Inflammatory macrophage (primary cell): ENCODE results near the gene STAMBPL1.
"Not testable (repeated sequence)": the region's sequence is repeated elsewhere in the genome, so short reads cannot be mapped to it uniquely, and the experiment has no call there.

Experiments
- DNase-seq, 2 donors: peaks; one replicate each; pipeline ENCODE4 v3.0.0-alpha.2; 2020 to 2022

The STAMBPL1 gene

DNA sequence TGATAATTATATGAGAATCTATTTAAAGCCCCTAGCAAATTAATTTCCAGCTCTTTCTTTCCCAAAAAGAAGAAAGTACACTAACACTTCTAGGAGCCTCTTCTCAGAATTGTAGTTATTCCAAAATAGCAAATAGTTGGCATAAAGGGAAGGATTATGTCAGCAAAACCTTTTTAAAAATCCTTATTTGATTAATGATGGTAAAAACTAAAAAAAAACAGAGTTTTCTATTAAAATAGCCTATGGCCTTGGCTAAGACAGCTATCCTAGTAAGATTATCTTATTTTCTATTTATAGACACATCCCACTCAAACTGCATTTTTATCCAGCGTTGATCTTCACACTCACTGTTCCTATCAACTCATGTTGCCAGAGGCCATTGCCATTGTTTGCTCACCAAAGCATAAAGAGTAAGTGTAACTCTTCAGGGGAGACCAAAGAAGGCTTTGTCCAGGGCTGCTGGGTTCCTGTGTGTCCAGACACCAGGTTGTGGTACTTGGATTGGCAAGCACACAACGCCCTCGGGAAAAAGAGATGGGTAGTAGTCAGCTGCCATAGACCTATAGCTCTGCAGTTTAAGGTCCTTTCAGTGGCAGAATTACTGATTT, 41.0 kb downstream of the STAMBPL1 start:
- no peak for DNase-seq

DNA sequence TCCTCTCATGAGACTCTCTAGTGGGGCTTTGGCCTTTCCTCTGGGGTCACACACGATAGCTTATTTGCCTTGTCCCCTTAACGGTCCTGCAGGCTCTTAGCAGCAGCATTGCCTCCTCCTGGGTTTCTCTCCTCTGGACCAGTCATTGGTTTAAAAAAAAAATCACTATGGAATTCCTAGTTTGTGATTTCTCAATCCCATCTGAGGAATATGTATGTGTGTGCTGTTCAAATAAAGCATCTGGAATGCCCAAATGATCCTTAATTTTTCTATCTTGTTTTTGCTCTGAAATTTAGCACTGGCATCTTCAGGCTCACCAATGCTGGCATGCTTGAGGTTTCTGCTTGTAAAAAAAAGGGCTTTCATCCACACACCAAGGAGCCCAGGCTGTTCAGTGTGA, 42.0 kb downstream of the STAMBPL1 start:
- DNase-seq: no peak

DNA sequence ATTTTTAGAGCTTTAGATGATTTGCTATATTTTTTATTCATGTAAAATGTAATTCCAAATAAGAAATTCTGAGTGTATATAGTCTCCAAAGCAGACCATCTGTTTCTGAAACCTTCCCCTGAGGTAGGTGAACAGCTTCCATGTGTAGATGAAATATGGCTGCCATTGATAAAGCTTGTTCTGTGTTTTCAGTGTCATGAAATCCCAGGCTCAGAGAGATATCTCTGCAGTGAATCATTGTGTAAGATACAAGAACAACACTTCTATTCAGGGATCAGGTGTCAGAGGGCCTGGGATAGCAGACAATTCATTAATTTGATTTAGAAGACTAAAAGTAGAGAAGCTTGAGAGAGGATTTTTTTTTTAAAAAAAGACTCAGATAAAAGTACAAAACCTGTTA, 43.5 kb downstream of the STAMBPL1 start:
- DNase-seq: no peak

DNA sequence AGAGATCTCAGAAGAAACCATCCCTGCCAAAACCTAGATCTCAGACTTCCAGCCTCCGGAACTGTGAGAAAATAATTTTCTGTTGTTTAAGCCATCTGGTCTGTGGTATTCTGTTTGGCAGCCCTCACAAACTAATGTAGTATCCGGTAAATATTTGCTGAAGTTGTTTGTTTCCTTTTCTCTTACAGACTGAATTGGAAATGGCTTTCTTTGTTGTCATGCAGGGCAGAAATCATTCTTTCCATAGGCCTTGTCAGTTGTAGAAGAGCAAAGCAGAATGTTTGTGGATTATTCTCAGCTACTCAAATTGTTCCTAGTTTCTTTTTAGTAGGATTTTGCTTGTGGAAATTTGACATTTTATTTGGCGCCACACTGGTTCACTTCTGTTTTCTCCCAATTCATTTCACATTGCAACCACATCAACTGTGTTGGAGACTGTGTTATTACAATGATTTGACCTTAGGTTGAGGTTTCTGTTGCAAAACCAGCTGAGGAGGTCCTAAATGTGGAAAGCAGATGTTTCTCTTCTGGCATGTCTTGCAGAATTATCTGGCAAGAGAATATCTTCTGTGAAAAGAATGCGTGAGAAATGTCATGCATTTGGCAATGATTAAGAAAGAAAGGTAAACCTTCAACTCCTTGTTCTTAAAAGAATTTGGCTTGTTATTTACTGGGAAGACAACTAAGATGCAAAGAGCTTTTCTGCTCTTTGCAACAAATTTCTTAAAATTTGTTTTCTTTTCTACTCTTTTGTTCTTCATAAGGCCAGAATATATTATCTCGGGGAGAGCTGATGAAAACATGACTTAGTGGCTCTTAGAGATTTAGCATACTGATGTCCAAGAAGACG, 46.7 kb downstream of the STAMBPL1 start:
- peak; percentile 49 to 79 for DNase-seq

DNA sequence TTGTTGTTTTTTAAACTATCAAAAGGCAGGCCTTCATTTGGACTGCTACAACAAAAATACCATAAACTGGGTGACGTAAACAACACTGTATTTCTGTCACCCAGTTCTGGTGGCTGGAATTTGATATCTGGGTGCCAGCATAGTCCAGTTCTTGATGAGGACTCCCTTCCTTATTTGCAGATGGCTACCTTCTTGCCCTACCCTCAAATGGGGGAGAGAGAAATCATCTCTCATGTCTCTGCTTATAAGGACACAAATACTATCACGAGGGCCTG, 47.3 kb downstream of the STAMBPL1 start:
- DNase-seq: no peak

DNA sequence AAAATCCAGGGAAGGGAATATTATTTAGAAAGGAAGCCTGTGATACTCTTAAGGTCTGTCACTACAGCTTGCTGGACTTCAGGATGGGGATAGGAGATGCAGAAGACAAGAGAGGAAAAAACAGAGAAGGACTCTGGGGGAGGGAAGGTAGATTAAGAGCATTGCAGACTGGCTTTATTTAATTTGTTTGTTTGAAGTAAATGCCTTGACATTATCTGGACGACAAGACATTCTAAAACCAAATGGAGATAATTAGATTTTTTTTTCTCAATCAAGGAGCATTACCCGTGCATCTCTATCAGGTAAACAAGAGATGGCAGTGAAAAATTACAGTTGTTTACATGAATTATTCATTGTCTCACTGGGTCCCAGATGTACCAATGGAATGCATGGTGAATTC, 48.2 kb downstream of the STAMBPL1 start:
- no peak for DNase-seq

DNA sequence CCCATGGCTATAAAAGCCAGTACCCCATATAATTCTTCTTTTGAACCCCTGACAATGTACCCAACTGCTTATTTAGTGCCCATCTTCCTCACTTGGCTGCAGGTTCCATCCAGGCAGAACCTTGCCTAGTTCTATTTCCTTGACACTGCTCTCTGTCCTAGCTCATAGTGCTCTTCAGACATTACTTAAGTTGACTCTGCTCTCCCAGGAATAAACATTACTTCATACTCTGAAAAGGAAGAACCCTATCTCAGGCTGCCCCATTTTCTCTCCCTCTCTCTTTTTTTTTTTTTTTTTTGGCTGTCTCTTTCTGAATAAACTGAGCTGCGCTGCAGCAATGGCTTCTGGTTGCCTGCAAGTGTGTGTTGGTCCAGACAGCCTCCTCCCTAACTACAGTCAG, 51.5 kb downstream of the STAMBPL1 start:
- DNase-seq: no peak

DNA sequence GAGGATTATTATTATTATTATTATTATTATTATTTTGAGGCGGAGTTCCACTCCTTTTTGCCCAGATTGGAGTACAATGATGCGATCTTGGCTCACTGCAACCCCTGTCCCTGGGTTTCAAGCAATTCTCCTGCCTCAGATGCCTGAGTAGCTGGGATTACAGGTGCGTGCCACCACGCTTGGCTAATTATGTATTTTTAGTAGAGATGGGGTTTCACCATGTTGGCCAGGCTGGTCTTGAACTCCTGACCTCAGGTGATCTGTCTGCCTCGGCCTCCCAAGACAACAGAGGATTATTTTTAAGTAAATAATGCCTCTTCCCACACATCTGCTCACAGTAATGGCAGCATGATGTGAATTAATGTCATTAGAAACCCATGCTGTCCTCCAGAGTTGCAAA, 52.0 kb downstream of the STAMBPL1 start:
- not testable (repeated sequence) for DNase-seq

DNA sequence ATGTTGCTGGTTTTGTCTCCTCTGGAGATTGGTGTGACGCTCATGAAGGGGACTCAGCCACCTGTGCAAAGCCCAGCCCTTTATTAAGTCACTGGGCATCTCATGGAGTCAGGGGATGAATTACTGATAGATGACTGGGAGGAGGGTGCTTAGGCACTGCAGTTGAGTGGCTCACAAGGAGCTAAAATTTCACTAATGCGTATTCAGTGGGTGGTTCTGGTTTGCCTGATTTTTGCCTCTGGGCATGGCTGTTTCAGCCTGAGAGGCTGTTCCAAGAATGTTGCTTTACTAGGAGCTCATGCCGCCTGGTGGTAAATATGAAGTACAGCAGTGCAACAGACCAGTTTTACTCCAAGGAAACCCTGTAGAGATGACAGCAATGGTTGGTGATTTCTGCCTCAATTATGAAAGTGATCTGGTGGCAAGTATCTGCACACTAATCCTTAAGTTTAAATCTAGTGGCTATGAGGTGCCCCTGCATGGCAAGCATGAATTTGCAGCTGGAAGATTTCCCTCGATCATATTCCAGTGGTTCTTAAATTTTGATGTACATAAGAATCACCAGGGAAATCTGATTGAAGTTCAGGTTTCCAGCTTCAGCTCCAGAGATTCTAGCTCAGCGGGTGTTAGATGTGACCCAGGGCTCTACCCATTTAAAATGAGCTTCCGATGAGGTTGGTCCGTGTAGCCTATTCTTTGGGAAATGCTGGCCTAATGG, 52.7 kb downstream of the STAMBPL1 start:
- peak; percentile 72 to 76 for DNase-seq

DNA sequence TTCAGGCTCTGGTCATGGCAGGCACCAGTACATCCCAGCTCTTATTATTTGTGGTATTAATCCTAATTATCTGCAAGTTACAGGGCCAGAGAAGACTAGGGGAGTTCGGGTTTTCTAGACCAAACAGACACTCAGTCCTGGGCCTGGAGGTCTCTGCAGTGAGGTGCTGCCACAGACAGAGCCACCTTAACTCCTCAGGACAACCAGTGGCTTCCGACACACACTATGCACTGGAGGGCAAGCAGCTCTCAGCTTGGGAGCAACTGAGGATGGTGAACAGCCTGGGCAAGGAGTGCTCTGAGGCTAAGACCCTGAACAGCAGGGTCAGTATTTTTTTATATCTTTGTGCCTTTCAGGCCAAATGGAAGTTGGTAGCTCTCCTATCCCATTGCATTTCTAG, 53.5 kb downstream of the STAMBPL1 start:
- no peak for DNase-seq

DNA sequence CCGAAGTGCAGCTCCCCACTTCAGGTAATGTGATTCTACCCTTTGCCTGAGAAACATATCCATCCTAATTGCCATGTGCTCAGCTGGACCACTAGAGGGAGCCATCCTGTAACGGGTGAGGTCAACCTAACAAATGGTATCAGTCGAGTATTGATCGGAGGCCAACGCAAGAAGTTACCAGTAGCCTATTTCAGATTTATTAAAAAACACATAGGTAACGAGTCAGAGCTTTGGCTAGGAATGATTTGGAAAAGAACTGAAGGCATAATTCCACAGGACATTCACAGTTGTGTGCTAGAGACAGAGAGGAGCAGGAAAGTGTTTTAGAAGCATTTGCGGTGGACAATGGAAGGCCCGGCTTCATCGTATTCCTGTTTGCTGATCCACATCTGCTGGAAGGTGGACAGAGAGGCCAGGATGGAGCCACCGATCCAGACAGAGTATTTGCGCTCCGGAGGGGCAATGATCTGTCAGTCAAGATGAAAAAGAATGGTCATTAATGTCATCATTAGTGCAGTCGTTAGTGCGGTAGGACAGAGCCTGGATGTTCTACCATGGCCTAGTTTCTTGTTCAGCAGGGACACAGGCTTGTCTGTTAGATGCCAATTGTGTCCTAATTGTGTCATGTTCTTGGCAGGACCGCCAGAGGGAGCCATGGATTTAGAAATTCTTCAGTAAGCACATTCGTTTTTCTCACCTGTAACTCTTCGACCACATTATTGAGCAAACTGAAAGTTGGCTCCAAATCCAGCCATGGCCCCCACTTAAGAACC, 55.0 kb downstream of the STAMBPL1 start:
- DNase-seq: peak; percentile 65 to 70

DNA sequence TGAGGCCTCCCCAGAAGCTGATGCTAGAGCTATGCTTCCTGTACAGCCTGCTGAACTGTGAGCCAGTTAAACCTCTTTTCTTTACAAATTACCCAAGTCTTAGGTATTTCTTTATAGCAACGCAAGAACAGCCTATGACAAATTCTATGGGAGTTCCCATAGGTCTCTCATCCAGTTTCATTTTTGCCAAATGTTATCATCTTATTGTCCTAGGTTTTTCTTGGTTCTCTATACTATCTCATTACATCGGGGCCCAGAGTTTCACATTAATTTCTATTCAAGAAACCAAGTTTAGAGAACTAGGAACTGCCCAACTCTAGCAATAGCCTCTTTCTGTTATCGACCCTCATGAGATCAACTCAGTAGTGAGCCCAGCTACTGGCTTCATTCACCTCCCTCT, 56.6 kb downstream of the STAMBPL1 start:
- DNase-seq: no peak

DNA sequence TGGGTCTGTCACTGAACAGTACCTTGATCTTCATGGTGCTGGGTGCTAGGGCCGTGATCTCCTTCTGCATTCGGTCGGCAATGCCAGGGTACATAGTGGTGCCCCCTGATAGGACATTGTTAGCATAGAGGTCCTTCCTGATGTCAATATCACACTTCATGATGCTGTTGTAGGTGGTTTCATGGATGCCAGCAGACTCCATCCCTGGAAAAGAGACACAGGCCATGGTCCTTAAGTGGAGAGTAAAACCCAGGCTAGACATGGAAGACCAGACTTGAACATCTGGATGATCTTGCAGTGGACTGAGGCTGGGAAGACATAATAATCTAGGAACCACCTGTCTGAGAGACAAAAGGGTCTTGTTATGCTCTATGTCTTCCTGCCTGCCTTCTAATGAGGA, 58.0 kb downstream of the STAMBPL1 start:
- DNase-seq: no peak

DNA sequence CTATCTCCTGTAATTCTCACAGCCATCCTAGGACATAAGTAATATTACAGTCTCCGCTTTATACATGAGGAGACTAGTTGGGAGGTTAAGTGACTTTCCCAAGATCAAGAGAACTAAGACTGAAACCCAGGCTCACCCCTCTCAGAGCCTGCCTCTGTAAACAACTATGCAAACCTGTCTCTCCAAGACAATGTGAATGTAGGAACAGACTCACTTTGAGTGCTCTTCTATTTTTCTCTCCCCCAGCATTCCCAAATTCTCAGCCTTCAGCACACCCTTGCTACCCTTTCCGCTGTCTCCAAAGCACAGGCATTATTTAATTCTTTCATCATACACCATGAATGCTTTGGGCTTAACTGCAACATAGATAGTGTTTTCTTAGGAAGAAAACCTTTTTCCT, 58.9 kb downstream of the STAMBPL1 start:
- DNase-seq: no peak

DNA sequence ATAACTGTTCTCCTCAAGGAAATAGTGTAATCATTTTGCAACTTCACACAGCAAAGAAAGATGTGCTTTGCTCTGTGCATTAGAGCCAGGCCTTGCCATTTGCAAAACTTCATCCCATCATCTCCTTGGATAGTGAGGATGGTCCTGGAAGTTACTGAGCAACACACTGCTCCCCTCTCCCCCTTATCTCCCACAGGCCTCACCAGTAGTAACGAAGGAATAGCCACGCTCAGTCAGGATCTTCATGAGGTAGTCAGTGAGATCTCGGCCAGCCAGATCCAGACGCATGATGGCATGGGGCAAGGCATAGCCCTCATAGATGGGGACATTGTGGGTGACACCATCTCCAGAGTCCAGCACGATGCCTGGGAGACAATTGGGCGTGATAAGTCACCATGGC, 61.0 kb downstream of the STAMBPL1 start:
- no peak for DNase-seq

DNA sequence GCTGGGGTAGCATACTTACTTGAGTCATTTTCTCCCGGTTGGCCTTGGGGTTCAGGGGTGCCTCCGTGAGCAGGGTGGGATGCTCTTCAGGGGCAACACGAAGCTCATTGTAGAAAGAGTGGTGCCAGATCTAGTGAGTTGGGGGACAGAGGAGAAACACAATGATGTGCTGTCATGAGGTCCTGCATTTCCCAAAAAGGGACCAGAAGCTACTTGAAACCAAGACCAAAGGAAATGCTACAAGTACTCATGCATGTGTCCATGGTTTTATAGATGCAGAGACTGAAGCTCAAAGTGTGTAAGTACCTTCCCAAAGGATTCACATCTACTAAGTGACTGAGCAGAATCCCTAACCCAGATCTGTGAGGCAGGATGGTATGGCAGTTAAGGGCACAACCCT, 63.7 kb downstream of the STAMBPL1 start:
- no peak for DNase-seq

DNA sequence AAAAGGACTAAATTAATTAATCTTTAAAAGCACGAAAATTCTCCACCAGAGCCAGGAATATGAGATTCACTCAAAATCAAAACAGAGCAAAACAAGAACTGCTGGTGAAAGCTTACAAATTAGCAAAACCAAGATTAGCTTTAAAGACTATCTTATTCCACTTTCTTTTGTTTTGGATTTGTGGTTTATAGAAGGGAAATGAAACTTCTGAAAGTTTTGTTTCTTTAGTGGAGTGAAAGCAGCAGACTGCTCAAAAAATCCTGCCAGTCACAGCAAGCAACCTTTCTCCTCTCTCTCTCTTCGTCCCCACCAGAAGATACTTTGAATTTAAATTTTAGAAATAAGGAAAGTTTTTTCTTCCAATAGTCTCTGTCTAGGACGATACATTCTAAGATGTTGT, 64.8 kb downstream of the STAMBPL1 start:
- DNase-seq: peak in 1 of 2 donors; percentile 16

DNA sequence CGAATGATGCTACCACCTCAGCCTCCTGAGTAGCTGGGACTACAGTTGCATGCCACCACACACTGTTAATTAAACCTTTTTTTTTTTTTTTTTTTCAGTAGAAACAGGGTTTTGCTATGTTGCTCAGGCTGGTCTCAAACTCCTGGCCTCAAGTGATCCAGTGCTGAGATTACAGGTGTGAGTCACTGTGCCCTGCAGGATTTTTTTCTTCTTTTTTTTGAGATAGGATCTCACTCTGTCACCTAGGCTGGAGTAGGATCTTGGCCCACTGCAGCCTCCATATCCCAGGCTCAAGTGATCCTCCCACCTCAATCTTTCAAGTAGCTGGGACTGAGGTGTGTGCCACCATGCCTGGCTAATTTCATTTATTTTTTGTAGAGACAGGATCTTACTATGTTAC, 66.2 kb downstream of the STAMBPL1 start:
- DNase-seq: no peak

DNA sequence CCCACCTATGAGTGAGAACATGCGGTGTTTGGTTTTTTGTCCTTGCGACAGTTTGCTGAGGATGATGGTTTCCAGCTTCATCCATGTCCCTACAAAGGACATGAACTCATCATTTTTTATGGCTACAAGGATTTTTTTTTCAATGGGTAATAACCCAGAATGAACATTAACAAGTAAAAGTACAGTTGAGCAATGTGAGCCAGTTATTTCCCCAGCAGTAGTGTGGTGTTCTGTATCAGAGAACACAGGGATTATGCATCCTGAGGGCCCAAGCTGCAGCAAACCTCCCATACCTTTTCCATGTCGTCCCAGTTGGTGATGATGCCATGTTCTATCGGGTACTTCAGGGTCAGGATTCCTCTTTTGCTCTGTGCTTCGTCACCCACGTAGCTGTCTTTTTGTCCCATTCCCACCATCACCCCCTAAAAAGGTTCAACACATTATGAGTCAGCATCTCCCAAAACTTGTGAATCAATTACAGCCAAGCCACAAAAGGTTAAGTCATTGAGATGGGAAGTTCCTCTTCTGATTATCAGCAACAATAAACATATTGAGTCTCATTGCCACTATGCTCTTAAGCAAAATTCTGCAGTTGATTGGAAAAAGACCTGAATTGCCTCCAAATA, 67.0 kb downstream of the STAMBPL1 start:
- no peak for DNase-seq

DNA sequence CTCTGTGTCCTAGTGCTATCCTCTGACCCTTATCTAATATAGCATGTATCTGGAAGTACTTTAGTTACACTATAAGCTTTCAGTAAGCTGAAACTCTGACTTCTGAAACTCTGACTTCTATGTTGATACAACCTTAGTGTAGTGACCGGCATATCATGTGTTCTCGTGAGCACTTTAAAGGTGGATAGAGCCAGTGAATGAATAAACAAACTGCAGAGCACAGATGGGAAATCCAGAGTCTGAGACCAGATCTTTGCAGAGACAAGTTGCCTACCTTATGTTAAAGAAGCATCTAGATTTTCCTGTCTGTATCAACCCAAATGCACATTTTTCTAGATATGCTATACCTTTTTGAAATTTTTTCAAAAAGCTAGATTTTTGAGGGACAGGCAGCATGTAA, 69.0 kb downstream of the STAMBPL1 start:
- no peak for DNase-seq

DNA sequence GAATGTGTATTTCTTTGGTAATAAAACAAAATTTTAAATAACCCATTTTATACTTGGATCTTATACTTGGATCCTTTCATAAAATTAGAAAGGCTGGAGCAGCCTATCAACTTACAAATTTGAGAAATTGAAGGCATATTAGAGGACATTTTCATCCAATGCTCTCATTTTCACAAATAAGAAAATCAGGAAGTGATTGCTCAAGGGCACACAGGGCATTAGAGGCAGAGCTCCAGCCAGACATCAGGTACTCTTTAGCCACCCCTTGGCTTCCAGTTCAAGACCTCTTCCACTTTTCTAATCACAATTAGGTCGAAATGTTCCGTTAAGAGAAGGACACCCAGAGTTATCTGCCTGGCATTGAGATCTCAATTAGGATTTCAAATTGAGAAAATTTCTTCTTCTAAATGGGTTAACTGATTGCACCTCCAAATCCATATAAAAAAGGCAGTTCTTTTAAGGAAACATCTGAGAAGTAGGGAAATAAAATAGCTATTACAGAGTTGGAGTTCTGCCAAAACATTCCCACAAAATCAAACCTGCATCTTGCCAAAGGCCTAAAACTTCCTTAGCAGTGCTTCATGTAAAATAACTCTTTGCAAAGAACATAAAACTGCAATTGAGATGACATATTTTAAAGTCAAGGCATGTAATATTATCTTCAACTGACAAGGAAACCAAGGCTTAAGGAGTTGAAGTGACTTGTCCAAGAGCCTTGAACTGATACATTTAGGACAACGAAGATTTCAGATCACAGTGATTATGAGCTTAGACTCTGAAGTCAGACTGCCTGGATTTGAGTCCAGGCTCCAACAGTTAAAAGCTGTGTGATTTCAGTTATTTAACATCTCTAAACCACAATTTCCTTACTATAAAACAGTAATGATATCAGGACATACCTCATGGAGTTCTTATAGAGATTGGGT, 70.1 kb downstream of the STAMBPL1 start:
- peak in 1 of 2 donors; percentile 9 for DNase-seq
